Stimulated activated CD4-positive, alpha-beta T cell treated with anti-CD3 and anti-CD28 coated beads, Interleukin-15, amount 100 ng/mL, for 24 hours (primary cell): ENCODE measurements around the gene SENP2.
"Not testable (repeated sequence)": the region's sequence is repeated elsewhere in the genome, so short reads cannot be mapped to it uniquely, and the experiment has no call there.

Source experiments
- DNase-seq: peaks from one replicate; pipeline ENCODE4 v3.0.0-alpha.2; 2020

Gene SENP2

DNA sequence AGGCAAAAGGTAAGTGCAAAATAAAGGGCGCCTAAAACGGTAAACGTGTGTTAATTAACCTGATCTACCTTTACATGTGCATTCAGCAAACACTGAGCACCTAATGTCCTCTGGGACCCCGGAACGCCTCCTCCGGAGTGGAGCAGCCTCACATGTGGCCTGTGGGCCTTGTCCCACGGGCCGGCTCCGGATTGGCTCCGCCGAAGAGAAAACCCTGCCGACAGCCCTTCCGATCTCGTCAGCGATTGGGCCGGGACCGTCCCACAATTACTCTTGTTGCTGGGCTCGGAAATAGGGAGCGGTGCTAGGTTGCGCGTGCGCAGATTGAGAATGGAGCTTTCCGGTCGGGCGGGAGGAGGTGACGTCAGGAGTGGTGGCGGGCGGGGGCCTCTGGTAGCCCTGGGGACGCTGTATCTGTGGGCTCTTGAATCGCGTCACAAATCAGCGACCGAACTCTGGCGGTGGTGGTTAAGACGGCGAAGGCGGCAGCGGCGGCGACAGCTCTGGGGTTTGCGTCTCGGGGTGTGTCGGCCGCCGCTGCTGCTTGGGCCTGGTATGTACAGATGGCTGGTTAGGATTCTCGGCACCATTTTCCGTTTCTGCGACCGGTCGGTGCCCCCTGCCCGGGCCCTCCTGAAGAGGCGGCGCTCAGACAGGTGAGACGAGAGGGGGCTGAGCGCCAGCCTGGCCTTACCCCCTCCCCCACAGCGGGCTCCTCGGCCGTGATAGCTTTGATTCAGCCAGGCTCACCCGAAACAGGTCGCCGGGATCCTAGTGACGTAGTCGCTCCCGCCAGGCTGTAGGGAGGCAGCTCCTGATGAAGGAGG is at the start of gene SENP2:
Gene SENP2, plus strand, starts transcription at position 437 of the 827 bp plus-strand sequence. Its CDS starts 119 bp downstream, at position 556.
- peak; percentile 99 for DNase-seq

DNA sequence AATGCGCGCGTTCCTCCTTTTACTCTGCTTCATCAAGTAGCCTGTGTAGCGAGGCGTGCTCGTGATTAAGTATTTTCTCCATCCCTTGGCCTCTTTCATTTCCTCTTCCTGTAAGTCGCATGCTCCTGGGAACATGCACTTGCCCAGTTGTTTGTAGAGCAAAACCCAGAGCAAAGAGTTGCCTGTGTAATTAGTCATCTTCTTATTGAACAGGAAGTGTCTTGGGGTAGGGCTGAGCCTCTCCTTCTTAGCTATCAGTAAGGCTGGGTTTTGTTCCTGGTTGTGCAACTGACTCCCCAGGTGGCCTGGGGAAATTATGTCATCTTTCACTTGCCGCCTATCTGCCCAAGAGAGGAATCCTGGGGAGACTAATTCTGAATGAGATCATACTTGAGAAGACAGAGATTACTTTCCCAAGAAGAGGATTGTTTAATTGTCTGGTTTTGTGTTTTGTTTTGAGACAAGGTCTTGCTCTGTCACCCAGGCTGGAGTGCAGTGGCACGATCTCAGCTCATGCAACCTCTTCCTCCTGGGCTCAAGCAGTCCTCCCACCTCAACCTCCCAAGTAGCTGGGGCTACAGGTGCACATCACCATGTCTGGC is 48.6 kb upstream of the SENP2 start:
- DNase-seq, result peak; percentile 64

DNA sequence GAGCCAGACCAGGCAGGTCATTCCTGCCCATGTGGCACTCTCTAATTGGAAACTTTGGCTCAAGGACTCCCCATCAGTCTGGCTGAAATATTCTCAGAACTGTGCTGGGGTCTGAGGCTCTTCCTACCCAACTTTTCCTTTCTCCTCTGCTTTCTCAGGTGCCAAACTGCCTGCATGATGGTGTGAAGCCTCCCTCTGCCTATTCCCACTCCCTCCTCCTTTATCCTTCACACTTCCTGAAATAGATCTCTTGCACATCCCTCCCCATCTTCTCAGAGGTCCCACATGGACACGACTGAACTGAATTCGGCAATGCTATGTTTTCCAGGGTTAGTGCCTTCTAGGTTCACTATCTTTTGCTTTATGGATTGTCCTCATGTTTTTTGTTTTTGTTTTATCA is 46.2 kb upstream of the SENP2 start:
- DNase-seq, result no peak

DNA sequence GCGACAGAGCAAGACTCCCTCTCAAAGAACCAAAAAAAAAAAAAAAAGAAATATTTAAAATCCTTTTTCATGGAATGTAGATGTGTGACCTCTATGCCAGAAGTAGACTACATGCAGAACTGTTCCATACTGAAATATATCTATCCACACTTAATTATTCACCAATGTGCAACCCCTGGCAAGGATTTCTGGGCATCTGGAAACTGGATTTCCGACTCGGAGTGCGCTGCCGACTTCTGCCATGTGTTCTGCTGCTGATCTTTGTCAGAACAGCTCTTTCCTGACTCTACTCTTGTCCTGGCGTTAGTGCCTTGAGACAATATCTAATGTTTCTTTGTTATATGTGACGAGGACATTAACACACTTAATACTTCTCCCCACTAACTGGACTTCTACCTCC is 45.4 kb upstream of the SENP2 start:
- DNase-seq, result no peak

DNA sequence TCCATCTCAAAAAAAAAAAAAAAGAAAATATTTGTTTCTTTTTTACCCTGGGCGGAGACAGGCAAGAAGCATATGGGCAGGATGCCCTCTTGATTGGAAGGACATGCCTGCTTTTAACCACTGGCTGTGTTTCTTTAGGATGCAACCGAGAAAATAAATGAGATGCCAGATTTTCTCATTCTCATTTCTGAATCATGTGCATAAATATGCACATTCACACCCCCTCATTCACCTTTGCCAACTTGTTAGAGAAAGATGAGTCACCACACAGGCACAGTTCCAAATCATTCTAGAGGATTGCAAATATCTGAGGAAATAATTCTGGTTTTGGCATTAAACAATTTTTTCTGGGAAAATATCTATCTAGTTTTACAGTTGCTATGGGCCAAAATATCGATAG is 37.0 kb upstream of the SENP2 start:
- no peak for DNase-seq

- DNase-seq, result no peak
Measured at GRCh38 chr3:185549651-185550111, 36.4 kb upstream of the SENP2 start.

DNA sequence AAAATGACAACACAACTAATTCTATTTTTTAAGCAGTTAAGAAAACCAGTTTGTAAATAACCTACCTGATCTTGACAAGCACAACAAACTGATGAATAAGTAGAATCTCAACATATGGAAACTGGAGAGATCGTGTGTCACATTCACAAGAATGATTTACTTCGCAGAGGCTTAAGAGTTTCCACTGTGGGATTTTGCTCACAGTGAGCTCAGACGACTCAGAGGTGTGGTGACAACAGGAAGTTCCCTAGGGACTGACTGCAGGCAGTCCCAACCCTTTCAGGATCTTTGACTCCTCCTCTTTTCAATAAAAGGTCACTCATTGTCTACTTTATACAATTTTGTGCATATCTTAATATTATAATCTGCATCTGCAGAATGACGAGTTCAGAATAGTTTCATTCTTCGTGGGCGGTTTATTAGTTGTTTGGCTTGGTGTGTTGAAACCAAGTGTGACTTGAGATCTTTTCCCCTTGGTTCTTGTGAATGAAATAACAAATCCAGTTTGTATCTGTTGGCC is 33.7 kb upstream of the SENP2 start, which contains the start of gene LIPH:
Gene LIPH, minus strand, starts transcription at position 231 of the 520 bp plus-strand sequence. Its CDS starts 117 bp downstream, at position 114.
- DNase-seq, result peak; percentile 55

DNA sequence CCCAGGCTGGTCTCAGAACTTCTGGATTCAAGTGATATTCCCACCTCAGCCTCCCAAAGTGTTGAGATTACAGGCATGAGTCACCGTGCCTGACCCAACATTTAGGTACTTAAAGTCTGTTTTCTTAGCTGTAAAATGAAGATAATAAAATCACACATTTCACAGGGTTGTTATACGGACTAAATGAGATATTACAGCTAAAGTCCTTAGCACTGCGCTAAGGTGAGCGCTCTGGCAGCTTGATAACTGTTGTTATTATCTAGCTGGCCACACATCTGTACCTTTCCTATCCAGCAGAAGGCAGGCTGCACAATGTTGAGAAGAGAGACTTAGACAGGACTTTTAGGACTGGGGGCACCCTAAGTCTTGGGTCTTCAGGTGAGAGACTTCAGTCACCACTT is 31.0 kb upstream of the SENP2 start:
- no peak for DNase-seq

DNA sequence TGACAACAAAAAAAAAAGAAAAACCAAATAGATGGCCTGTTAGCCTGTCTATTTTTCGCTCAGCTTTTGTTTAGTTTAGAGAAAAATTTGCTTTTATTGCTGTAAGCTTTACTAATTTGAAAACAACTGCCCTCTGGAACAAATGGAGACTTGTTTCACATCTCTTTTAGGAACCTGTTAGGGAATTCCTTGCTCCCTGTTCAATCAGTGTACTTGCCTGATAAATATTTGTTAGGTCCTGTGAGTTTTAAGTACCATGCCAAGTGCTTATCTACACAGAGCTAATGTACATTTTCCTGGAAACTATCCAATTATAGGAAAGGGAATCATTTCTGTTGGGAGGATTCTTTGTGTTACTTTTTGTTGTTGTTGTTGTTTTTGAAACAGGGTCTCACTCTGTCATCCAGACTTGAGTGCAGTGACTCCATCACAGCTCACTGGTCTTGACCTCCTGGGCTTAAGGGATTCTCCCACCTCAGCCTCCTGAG is 30.2 kb upstream of the SENP2 start:
- no peak for DNase-seq

DNA sequence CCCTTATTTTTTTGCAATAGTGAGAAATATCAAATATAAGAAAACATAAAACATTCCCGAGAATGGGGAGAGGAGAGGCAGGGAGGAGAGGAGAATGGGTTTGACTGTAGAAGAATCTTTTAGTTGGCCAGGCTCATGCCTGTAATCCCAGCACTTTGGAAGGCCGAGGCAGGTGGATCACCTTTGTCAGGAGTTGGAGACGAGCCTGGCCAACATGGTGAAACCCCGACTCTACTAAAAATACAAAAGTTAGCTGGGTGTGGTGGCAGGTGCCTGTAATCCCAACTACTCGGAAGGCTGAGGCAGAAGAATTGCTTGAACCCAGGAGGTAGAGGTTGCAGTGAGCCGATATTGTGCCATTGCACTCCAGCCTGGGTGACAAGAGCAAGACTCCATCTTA is 29.5 kb upstream of the SENP2 start:
- DNase-seq, result not testable (repeated sequence)

GRCh38 chr3:185558395-185558794 is 27.7 kb upstream of the SENP2 start:
- no peak for DNase-seq

DNA sequence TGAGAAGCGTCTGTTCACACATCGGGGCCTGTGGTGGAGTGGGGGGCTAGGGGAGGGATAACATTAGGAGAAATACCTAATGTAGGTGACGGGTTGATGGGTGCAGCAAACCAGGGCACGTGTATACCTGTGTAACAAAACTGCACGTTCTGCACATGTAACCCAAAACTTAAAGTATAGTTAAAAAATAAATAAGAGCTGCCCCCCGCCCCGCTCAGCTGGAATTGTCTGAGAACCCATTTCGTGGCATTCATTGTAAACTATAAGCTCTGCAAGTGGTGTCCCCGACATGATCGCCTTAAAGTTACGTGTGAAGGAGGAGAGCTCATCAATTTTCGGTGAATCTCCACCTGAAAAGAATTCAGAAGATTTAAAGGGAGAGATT is 26.4 kb upstream of the SENP2 start:
- DNase-seq, result no peak

- DNase-seq, result no peak
Measured at GRCh38 chr3:185560676-185561075, 25.4 kb upstream of the SENP2 start.

DNA sequence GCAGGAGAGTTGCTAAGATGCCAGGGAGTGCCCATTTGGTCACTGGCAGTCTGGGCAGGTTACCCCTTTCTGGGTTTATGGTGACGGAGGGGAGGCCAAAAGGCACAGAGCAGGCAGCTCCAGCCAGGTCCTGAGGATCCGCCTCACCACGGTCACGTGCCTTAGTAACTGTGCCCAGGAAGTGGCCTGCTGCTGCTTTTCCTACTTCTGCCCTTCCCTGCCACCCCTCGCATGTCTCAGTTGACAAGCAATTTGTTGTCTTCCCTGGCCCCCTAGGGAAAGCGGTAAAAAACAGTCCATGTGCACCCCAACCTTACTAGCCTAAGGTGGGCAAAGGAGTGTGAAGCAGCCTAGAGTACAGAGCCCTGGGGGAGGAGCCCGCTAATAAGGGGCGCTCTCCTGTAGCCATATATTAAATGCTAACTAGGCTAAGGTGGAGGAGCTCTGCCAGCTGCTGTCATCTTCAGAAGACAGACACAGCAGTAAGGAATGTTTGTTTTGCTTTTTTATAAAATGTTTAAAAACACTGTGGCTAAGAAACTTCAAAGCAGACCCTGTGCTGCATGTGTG is 24.6 kb upstream of the SENP2 start:
- DNase-seq, result no peak

GRCh38 chr3:185561958-185562357 is 24.1 kb upstream of the SENP2 start:
- DNase-seq, result no peak

DNA sequence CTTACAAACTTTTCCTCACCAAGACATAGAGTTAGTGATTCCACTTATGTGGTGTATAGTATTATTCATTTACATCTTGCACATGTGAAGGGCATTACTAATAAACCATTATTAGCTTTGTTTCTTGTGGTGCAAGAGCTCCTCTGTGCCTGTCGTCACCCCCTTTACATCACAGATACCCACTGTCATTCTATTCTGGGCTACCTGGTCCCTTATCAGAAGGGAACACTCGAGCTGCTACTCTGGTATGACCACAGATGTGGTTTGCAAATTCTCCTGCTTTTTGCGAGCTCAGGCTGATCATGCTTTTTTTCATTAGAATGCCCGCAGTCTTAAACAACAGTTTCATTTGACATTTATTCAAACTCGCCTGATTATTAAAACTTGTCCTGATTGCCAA is 13.9 kb upstream of the SENP2 start:
- DNase-seq, result no peak

- peak; percentile 25 for DNase-seq
Measured at GRCh38 chr3:185575108-185575869, 10.8 kb upstream of the SENP2 start.

DNA sequence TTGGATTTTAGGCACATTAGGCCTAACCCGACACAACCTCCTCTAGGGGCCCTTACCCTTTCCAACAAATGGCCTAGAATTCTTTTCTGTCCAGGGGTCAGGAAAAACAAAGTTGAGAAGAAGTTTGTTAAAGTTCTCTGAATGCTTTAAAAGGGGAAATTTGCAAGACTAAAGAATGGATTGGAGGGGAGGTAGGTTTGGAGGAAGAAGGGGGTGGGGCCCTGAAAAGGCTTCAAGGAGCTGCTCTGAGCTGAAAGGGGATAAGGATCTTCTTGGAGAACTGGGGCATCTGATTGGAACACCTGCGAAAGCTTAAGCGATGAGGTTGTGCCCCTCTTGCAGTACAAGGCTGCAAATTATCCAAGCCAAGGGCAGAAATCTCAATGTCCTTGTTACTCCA is 3.9 kb upstream of the SENP2 start:
- no peak for DNase-seq

DNA sequence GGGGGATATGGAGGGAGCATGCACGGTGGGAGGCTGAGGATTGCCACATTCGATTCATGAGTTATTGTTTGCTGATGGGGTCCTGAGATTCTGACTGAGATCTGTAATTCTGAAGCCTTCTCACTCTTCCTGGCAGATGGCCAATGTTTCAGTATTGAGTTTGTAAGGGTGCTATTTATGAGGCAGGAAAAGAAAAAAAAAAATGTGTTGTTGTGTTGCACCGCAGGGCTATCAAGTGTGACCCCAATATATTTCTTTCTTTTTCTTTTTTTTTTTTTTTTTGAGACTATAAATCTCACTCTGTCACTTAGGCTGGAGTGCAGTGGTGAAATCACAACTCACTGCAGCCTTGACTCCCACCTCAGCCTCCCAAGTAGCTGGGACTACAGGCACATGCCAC is 3.2 kb upstream of the SENP2 start:
- no peak for DNase-seq

DNA sequence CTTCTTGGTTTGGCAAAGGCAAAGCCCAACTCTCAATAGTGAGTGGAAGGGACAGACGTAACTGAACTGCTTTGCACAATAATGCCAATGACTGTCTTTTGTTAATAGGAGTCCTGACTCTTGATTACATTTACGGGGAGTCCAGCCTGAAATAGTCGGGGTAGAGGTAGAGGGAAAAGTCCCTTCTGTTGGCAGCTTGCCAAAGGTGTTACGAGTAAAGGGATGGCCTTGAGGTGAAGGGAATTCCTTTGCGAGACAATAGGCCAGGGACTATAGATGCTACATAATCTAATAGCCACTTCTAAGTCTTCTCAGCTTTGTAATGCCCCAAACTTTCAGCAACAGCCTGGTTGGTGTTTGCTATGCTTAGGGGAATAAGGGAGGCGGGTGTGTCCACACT is 2.2 kb upstream of the SENP2 start:
- no peak for DNase-seq

GRCh38 chr3:185584686-185585085 is 1.4 kb upstream of the SENP2 start:
- DNase-seq, result no peak

GRCh38 chr3:185585518-185585858 is 607 bp upstream of the SENP2 start:
- peak; percentile 12 for DNase-seq

DNA sequence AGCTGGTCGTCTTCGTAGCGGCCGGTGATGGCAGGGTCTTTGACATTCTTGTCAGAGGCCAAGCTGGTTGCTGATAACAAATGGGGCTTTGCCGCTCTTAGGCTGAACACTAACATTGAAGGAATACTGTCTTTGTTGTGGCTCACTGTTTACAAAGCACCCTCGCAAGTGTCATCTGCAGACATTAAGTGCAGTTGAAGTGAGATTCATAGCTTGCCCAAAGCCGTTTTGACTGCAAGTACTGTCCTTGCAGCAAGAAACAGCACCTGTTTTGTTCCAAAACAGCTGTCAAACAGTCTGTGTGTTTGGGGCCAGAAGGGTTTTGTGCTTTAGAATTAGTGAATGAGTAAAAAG is 568 bp downstream of the SENP2 start:
- no peak for DNase-seq
